T-helper 2 cell treated with Interferon-gamma antibody and Interleukin-4, amounts not matched to agents 5 μg/mL and 100 μg/mL, for 36 hours (primary cell): ENCODE measurements around the gene ALPK1.
A peak's percentile ranks its signal among the peaks of the same experiment; 100 is the strongest.
"Not testable (repeated sequence)": the region's sequence is repeated elsewhere in the genome, so short reads cannot be mapped to it uniquely, and the experiment has no call there.

Experiments used
- DNase-seq: peaks from one replicate; pipeline ENCODE4 v3.0.0; 2021; ENCODE audit warnings: low spot score
- H3K27ac Mint-ChIP-seq: one replicate; pipeline ENCODE4 v1.8.0; 2021; ENCODE audit warnings: mild to moderate bottlenecking, mixed read lengths
- H3K27me3 Mint-ChIP-seq: one replicate; pipeline ENCODE4 v1.8.0; 2021; ENCODE audit warnings: low read depth, mixed read lengths
- H3K36me3 Mint-ChIP-seq: one replicate; pipeline ENCODE4 v1.8.0; 2021; ENCODE audit warnings: low read depth, mixed read lengths
- H3K4me1 Mint-ChIP-seq: one replicate; pipeline ENCODE4 v1.8.0; 2021; ENCODE audit warnings: low read depth, mixed read lengths
- H3K4me3 Mint-ChIP-seq: one replicate; pipeline ENCODE4 v1.8.0; 2022; ENCODE audit warnings: mild to moderate bottlenecking, moderate library complexity, mixed read lengths
- H3K9me3 Mint-ChIP-seq: one replicate; pipeline ENCODE4 v1.8.0; 2021; ENCODE audit warnings: mixed read lengths

Gene ALPK1

DNA sequence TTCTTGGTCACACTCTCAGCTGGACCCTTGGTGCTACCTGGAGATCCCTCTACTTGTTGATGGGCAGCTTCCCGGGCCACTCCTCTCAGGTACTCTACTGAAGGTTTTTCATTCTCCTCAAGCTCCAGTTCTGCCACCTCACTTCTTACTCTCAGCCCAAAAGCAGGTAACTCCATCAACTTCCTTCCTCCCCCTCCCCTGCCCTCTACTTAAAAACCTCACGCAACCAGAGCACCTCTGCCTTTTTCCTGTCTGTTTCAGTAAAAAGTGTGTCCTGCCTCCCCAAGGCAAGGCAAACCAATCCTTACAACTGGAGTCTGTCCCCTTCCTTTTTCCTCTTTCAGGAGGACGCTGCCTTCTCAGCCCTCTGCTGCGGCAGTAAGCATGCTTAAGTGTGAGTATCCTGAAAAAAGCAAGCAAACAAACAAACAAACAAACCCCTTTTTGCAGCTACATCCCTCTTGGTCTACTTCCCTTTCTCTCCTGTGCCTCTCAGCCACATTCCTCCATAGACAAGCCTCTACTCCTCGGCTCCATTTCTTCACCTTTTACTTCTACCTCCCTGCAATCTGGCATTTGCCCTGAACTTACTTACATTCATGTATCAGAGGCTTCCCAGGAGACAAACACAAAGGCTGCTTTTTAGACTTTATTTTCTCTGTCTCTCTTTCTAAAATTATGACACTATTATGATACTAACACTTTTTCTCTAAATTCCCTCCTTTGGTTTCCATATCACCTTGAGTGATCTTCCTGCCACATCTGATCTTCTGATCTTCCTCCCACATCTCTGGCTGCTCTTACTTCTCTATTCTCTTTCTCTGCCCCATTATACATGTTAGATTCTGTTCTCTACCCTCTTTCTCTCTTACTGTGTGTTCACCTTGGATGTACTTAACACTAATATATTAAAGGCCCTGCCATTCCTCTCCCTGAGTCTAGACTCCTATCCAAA is 5.4 kb downstream of the ALPK1 start:
- Mint-ChIP-seq H3K4me1 (peaks cover 11% of the 10 kb centered on the region), H3K9me3 (no peaks in the 10 kb centered on the region), H3K4me3 (no peak overlapping the region), H3K36me3 (peaks cover 5% of the 10 kb centered on the region), H3K27me3 (peaks cover 6% of the 10 kb centered on the region), H3K27ac (no peak overlapping the region)
- no peak for DNase-seq

DNA sequence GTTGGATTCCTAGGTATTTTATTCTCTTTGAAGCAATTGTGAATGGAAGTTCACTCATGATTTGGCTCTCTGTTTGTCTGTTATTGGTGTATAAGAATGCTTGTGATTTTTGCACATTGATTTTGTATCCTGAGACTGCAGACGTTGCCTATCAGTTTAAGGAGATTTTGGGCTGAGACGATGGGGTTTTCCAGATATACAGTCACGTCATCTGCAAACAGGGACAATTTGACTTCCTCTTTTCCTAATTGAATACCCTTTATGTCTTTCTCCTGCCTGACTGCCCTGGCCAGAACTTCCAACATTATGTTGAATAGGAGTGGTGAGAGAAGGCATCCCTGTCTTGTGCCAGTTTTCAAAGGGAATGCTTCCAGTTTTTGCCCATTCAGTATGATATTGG is 8.3 kb downstream of the ALPK1 start:
- H3K4me3 Mint-ChIP-seq, DNase-seq, H3K9me3 Mint-ChIP-seq, H3K27ac Mint-ChIP-seq, H3K27me3 Mint-ChIP-seq, H3K4me1 Mint-ChIP-seq, H3K36me3 Mint-ChIP-seq: not testable (repeated sequence)

DNA sequence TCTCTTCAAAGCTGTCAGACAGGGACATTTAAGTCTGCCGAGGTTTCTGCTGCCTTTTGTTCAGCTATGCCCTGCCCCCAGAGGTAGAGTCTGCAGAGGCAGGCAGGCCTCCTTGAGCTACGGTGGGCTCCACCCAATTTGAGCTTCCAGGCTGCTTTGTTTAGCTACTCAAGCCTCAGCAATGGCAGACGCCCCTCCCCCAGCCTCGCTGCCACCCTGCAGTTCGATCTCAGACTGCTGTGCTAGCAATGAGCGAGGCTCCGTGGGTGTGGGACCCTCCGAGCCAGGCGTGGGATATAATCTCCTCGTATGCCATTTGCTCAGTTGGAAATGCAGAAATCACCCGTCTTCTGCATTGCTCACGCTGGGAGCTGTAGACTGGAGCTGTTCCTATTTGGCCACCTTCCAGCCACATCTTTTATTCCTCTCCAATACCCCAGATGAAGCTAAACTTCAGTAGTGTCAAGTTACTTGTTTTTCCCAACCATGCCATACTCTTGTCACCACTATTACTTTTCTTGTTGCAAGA is 12.2 kb downstream of the ALPK1 start:
- not testable (repeated sequence) for DNase-seq, H3K27ac Mint-ChIP-seq

DNA sequence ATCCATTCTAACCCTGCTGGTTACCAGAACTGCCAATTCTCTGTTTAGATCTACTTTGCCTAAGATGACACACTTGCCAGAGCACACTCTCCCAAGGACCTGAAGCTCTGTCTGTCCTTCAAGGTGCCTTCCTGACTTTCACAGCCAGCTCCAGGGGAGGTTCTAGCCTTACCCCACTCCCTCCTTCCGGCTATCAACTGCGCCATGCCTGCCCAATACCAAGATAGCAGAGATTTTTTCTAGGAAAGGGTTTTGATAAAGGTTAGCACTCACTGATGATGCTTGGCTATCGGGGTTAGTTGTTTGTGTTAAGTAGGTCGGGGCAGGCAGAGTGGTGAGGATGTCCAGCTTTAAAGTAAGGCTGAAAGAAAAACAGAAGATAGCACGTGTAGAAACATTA is 14.3 kb downstream of the ALPK1 start:
- peaks cover 5% of the 10 kb centered on the region for H3K27me3 Mint-ChIP-seq
- H3K4me3 Mint-ChIP-seq: no peak overlapping the region
- peaks cover 2% of the 10 kb centered on the region for H3K4me1 Mint-ChIP-seq
- peaks cover 6% of the 10 kb centered on the region for H3K36me3 Mint-ChIP-seq
- no peaks in the 10 kb centered on the region for H3K9me3 Mint-ChIP-seq
- H3K27ac Mint-ChIP-seq: no peak overlapping the region
- no peak for DNase-seq

More for the DNA sequence above, 12.2 kb downstream of the ALPK1 start:
- H3K36me3 Mint-ChIP-seq, H3K9me3 Mint-ChIP-seq, H3K4me1 Mint-ChIP-seq, H3K4me3 Mint-ChIP-seq, H3K27me3 Mint-ChIP-seq: not testable (repeated sequence)

DNA sequence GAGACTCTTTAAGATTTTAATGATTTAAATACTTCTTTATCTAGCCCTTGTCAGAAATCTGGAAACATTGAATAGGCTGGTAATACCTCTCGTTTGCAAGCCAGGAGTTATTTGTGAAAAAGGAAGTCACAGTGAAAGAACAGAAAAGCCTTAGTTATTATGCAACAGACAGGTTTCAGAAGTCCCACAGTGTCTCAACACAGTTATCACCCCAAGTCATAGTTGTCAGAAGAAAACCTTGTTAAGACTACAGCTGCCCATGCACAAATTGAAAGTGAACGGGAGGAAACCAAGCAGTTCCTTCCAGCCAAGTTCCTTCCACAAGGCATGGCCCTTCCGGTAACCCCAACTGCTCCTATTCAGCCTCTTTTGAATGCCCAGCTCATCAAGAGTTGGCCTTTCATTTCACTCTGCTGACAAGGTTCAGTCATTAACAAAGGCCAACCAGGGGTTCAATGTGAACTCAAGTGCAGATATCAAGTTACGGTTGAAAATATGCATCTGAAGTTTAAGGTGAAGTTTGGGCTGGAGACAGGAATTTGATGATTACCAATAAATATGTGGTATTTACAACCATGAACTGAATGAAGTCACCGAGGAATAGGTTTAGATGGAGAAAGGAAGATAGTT is 15.6 kb downstream of the ALPK1 start:
- Mint-ChIP-seq H3K27me3 (no peaks in the 10 kb centered on the region), H3K27ac (no peak overlapping the region), H3K9me3 (no peaks in the 10 kb centered on the region), H3K4me3 (no peak overlapping the region), H3K36me3 (peaks cover 1% of the 10 kb centered on the region), H3K4me1 (peaks cover 2% of the 10 kb centered on the region)
- no peak for DNase-seq

DNA sequence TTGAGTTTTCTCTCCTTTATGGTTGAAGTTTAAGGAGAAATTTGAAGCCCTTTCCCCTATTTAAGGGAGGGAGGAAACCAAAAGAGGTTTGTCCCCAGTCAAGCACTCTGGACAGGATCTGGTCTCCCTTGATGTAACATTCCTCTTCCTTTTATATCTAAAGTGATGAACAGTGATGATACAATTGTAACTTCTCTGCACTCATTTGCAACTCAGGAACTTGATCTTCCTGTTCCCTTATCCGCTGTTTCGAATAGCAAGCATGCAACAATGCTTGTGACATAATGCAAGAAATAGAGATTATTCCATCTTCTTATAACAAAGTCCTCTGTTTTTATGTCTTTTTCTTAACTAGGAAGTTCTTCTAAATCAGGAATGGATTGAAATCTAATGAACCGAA is 18.3 kb downstream of the ALPK1 start:
- H3K27ac Mint-ChIP-seq: no peak overlapping the region
- H3K36me3 Mint-ChIP-seq: peaks cover 1% of the 10 kb centered on the region
- H3K9me3 Mint-ChIP-seq: no peaks in the 10 kb centered on the region
- no peaks in the 10 kb centered on the region for H3K27me3 Mint-ChIP-seq
- H3K4me1 Mint-ChIP-seq: peaks cover 12% of the 10 kb centered on the region
- no peak overlapping the region for H3K4me3 Mint-ChIP-seq
- no peak for DNase-seq

DNA sequence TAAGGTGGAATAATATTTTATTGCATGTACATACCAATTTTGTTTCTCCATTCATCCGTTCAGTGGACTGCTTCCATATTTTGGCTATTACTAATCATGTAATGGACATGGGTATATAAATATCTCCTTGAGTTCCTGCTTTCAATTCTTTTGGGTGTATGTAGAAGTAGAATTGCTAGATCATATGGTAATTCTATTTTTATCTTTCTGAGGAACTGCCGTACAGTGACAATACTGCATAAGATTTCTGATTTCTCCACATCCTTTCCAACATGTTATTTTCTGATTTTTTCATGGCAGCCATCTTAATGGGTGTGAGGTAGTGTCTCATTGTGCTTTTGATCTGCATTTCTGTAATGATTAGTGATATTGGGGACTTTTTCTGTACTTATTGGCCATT is 19.2 kb downstream of the ALPK1 start:
- H3K27me3 Mint-ChIP-seq: peaks cover 4% of the 10 kb centered on the region
- H3K36me3 Mint-ChIP-seq: peaks cover 3% of the 10 kb centered on the region
- no peak overlapping the region for H3K4me3 Mint-ChIP-seq
- H3K9me3 Mint-ChIP-seq: no peaks in the 10 kb centered on the region
- no peak for DNase-seq
- peaks cover 16% of the 10 kb centered on the region for H3K4me1 Mint-ChIP-seq
- no peak overlapping the region for H3K27ac Mint-ChIP-seq

DNA sequence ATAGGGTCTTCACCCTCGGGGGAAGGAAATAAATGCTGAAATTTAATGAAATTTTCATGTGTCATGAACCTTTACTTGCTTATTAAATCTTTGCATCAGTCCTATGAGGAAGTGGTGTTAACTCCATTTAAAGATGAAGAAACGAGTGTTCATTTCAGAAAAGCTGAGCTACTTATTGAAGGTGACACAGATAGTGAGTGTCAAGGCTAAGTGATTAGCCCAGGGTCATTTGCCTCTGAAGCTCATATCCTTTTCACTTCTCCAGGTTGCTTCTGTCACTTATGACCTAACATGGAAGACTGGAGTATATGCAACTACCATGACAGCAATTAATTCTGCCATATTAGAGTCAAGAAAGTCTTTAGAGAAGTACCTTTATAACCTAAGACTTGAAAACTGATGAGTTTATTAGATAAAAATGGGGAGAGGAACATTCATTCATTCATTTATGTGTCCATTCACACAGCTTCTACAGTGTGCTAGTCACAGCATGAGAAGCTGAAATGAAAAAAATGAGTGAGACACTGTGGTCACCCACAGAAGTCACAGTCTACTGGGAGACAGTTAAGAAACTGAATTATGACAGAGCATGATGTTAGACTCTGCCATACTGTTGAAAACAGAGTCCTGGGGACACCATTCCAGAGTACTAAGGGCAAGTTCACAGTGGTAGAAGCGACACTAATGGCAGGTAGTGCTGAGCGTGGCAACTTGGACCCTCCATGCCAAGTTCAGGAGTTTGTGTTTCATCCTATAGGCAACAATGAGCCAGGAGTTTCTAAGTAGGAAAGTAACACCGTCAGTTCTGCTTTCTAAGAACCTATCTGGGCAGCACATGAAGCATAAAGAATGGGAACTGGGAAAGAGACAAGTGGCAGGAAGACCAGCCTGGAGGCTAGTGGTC is 21.3 kb downstream of the ALPK1 start:
- Mint-ChIP-seq H3K27me3 (peaks cover 4% of the 10 kb centered on the region), H3K4me3 (no peak overlapping the region), H3K4me1 (peaks cover 22% of the 10 kb centered on the region), H3K9me3 (no peaks in the 10 kb centered on the region), H3K36me3 (peaks cover 2% of the 10 kb centered on the region), H3K27ac (peak overlapping the region; percentile 17)
- no peak for DNase-seq

DNA sequence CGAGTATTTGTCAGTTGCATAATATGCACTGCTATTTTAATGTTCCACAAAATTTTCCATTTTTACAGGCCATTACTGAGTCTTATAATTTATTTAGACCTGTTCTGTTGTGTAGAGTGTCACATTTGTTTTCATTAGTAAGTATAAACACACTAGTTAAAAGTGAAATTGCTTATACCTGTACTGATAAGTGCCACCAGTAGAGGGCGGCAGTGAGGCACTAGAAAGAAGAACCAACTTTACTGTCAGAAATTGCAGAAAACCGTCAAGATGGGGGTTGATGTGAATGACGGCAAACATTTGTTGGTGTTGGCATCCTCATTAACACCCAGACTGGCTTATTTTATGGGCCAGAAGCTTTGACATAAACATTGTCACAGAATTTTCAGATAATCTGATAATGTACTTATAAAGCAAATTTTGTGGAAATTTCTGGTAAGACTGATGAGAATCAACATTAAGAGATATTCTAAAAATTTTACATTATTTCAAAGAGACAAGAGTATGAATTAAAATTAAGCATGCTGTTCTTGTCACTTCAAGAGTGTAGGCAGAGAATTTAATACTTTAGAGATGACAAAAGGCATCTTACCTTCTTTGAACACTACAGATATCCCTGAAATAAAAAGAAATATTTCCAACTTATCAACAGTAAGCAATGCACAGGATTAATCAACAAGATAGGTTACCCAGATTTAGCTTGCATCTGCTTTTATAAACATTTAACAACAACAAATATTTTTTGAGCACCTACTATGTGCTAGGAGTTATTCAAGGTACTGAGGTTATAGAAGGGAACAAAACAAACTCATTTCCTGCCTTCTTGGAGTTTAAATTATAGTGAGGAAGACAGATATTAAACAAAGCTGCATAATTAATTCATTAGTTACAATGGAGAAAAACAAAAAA is 24.9 kb downstream of the ALPK1 start:
- Mint-ChIP-seq H3K9me3 (no peaks in the 10 kb centered on the region), H3K27me3 (peaks cover 4% of the 10 kb centered on the region), H3K27ac (no peak overlapping the region), H3K4me3 (no peak overlapping the region), H3K4me1 (peaks cover 22% of the 10 kb centered on the region), H3K36me3 (peaks cover 2% of the 10 kb centered on the region)
- DNase-seq: peak; percentile 52

DNA sequence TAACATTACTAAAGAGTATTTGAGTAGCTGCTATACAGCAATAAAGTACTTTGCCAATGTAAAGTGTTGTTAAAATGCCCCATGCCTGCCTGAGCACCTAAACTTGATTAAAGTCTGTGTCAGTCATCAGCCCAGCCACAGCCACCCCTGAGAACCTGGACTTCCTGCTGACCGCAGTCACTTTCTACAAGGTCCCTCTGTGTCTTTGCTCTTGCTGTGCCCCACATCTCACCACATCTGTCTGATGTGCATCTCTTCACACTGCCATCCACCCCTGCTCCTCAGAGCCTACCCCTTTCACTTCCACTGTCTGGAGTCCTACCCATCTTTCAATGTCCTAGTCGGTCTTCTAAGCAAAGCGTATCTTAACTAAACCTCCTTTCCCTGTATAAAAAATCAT is 25.7 kb downstream of the ALPK1 start:
- Mint-ChIP-seq H3K4me1 (peaks cover 22% of the 10 kb centered on the region), H3K9me3 (no peaks in the 10 kb centered on the region), H3K27me3 (peaks cover 4% of the 10 kb centered on the region), H3K36me3 (peaks cover 2% of the 10 kb centered on the region), H3K27ac (no peak overlapping the region), H3K4me3 (no peak overlapping the region)
- DNase-seq: no peak

DNA sequence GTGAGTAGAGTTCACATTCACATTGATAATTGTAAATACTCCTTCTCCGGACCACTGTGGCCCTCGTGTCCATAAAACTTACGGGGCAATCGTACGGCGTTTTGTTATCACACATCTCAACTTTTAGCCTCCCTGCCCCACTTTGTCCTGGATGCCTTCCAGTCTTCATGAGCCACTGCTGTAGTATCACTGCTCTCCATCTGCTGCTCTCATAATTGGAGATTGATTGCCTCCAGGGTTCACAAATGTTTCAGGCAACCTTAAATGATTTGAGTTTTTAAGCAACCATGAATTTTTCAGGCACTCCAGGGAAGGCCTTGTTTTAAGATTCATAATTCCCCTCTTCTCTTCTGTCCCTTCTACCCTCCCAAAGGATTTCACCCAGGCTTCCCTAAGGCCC is 28.4 kb downstream of the ALPK1 start:
- peaks cover 4% of the 10 kb centered on the region for H3K27me3 Mint-ChIP-seq

DNA sequence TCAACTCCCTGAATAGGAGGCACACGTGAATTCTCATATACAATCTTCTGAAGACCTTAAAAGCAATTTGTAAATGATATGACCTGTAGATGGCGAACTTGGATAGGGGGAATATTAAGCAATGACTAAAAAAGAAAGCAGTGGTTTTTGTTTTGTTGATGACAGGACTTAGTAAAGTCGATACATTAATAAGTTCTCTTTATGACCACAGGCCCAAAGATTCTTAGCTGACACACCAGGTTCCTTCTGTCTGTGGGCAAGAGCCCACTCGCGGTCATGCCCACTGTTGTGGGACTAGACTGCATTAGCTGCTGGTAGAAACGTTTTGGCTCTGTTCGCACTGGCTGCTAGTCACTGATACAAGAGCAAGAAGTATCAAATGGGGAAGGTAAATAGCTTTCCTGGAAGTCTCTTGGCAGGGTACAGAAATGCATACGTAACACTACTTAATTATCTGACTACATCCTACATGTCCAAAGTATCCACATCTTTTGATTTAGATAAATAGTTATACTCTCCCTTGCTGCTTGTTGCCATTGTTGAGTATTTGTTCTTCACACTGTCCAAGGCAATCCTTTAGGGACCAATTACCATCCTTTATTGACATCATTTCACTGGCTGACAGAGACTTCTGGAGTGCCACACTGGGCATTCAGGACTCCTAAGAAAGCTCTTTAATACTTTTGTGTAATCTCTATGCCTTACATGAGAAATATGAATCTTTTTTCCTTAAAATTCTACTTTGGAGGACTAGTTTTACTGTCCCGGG is 31.0 kb downstream of the ALPK1 start:
- Mint-ChIP-seq H3K36me3 (no peaks in the 10 kb centered on the region), H3K4me1 (no peaks in the 10 kb centered on the region), H3K4me3 (no peak overlapping the region), H3K9me3 (no peaks in the 10 kb centered on the region), H3K27me3 (no peaks in the 10 kb centered on the region), H3K27ac (no peak overlapping the region)
- no peak for DNase-seq

More for the DNA sequence above, 28.4 kb downstream of the ALPK1 start:
- no peak overlapping the region for H3K27ac Mint-ChIP-seq
- H3K4me3 Mint-ChIP-seq: no peak overlapping the region
- no peaks in the 10 kb centered on the region for H3K9me3 Mint-ChIP-seq
- H3K36me3 Mint-ChIP-seq: peaks cover 2% of the 10 kb centered on the region
- no peak for DNase-seq
- H3K4me1 Mint-ChIP-seq: peaks cover 12% of the 10 kb centered on the region
